HUES48 (cell line): ENCODE results near the gene RGS7.
"Not testable (repeated sequence)": the region's sequence is repeated elsewhere in the genome, so short reads cannot be mapped to it uniquely, and the experiment has no call there.

Experiments used
- H3K27ac ChIP-seq: one replicate; pipeline ENCODE4 v1.7.0; 2013; ENCODE audit warnings: low read depth, low read length, inconsistent platforms
- H3K27me3 ChIP-seq: 2 replicates; pipeline ENCODE4 v1.6.1; 2013; ENCODE audit warnings: mild to moderate bottlenecking, low read length; ENCODE audit not compliant: control insufficient read depth, insufficient read depth
- H3K36me3 ChIP-seq: 2 replicates; pipeline ENCODE4 v1.6.1; 2013; ENCODE audit warnings: low read length; ENCODE audit not compliant: control insufficient read depth, insufficient read depth
- H3K4me1 ChIP-seq: 2 replicates; pipeline ENCODE4 v1.6.1; 2013; ENCODE audit warnings: mild to moderate bottlenecking, low read length; ENCODE audit not compliant: control insufficient read depth, insufficient read depth
- H3K4me3 ChIP-seq: 2 replicates; pipeline ENCODE4 v1.5.1; 2013; ENCODE audit warnings: mild to moderate bottlenecking, low read depth, low read length
- H3K9ac ChIP-seq: 2 replicates; pipeline ENCODE4 v1.6.1; 2013; ENCODE audit warnings: mild to moderate bottlenecking, low read depth, low read length, moderate library complexity
- H3K9me3 ChIP-seq: 2 replicates; pipeline ENCODE4 v1.6.1; 2013; ENCODE audit warnings: low read length; ENCODE audit not compliant: control insufficient read depth, insufficient read depth

Gene RGS7

GRCh38 chr1:240768979-240769378 is 588.0 kb downstream of the RGS7 start:
- H3K4me3 ChIP-seq = no peak overlapping the region
- no peaks in the 10 kb centered on the region for H3K27me3 ChIP-seq
- H3K9me3 ChIP-seq = no peaks in the 10 kb centered on the region
- H3K36me3 ChIP-seq = no peaks in the 10 kb centered on the region
- no peak overlapping the region for H3K9ac ChIP-seq
- H3K4me1 ChIP-seq = peaks cover 7% of the 10 kb centered on the region; the same call in 1 of the 2 replicates
- no peak overlapping the region for H3K27ac ChIP-seq

- Histone ChIP-seq H3K27me3 (no peaks in the 10 kb centered on the region), H3K4me3 (no peak overlapping the region), H3K36me3 (no peaks in the 10 kb centered on the region)
These were observed 590.2 kb downstream of the RGS7 start for GRCh38 chr1:240766831-240767230.

GRCh38 chr1:240765732-240766363 is 591.2 kb downstream of the RGS7 start:
- H3K27ac ChIP-seq = no peak overlapping the region
- no peak overlapping the region for H3K4me3 ChIP-seq

More at GRCh38 chr1:240766831-240767230, 590.2 kb downstream of the RGS7 start:
- Histone ChIP-seq H3K4me1 (peaks cover 7% of the 10 kb centered on the region; the same call in 1 of the 2 replicates), H3K27ac (no peak overlapping the region), H3K9ac (no peak overlapping the region), H3K9me3 (no peaks in the 10 kb centered on the region)

GRCh38 chr1:240763771-240764170 is 593.2 kb downstream of the RGS7 start:
- H3K27ac ChIP-seq = no peak overlapping the region
- H3K9ac ChIP-seq = no peak overlapping the region
- no peaks in the 10 kb centered on the region for H3K9me3 ChIP-seq
- H3K4me3 ChIP-seq = no peak overlapping the region
- H3K4me1 ChIP-seq = peaks cover 5% of the 10 kb centered on the region; the same call in 1 of the 2 replicates
- no peaks in the 10 kb centered on the region for H3K27me3 ChIP-seq
- no peaks in the 10 kb centered on the region for H3K36me3 ChIP-seq

More at GRCh38 chr1:240765732-240766363, 591.2 kb downstream of the RGS7 start:
- no peak overlapping the region for H3K9ac ChIP-seq
- peaks cover 7% of the 10 kb centered on the region; the same call in 1 of the 2 replicates for H3K4me1 ChIP-seq
- H3K9me3 ChIP-seq = no peaks in the 10 kb centered on the region
- no peaks in the 10 kb centered on the region for H3K36me3 ChIP-seq
- H3K27me3 ChIP-seq = no peaks in the 10 kb centered on the region

GRCh38 chr1:240763095-240763494 is 593.9 kb downstream of the RGS7 start:
- not testable (repeated sequence) for H3K36me3 ChIP-seq, H3K27ac ChIP-seq, H3K27me3 ChIP-seq, H3K9ac ChIP-seq, H3K4me3 ChIP-seq, H3K9me3 ChIP-seq, H3K4me1 ChIP-seq

- not testable (repeated sequence) for H3K9ac ChIP-seq, H3K36me3 ChIP-seq, H3K4me1 ChIP-seq, H3K4me3 ChIP-seq, H3K27me3 ChIP-seq, H3K27ac ChIP-seq, H3K9me3 ChIP-seq
These were observed 594.5 kb downstream of the RGS7 start for GRCh38 chr1:240762471-240762987.

GRCh38 chr1:240758777-240759176 is 598.2 kb downstream of the RGS7 start:
- H3K9me3 ChIP-seq, H3K4me3 ChIP-seq, H3K9ac ChIP-seq, H3K27me3 ChIP-seq, H3K27ac ChIP-seq, H3K36me3 ChIP-seq: not testable (repeated sequence)
- peaks cover 15% of the 10 kb centered on the region for H3K4me1 ChIP-seq

GRCh38 chr1:240758296-240758695 is 598.7 kb downstream of the RGS7 start:
- Histone ChIP-seq H3K9me3 (no peaks in the 10 kb centered on the region), H3K36me3 (no peaks in the 10 kb centered on the region), H3K4me1 (peaks cover 15% of the 10 kb centered on the region), H3K27me3 (no peaks in the 10 kb centered on the region), H3K4me3 (no peak overlapping the region), H3K27ac (no peak overlapping the region), H3K9ac (no peak overlapping the region)

GRCh38 chr1:240747907-240748306 is 609.1 kb downstream of the RGS7 start:
- Histone ChIP-seq H3K27me3 (no peaks in the 10 kb centered on the region), H3K4me1 (peaks cover 8% of the 10 kb centered on the region), H3K4me3 (no peak overlapping the region), H3K9me3 (no peaks in the 10 kb centered on the region), H3K27ac (no peak overlapping the region), H3K9ac (no peak overlapping the region), H3K36me3 (no peaks in the 10 kb centered on the region)

GRCh38 chr1:240743705-240744104 is 613.3 kb downstream of the RGS7 start:
- no peak overlapping the region for H3K4me3 ChIP-seq
- no peak overlapping the region for H3K27ac ChIP-seq
- no peaks in the 10 kb centered on the region for H3K36me3 ChIP-seq
- no peaks in the 10 kb centered on the region for H3K9me3 ChIP-seq
- H3K9ac ChIP-seq = no peak overlapping the region
- no peaks in the 10 kb centered on the region for H3K27me3 ChIP-seq
- H3K4me1 ChIP-seq = peaks cover 8% of the 10 kb centered on the region

- Histone ChIP-seq H3K9me3 (no peaks in the 10 kb centered on the region), H3K4me1 (peaks cover 8% of the 10 kb centered on the region), H3K9ac (no peak overlapping the region), H3K27me3 (no peaks in the 10 kb centered on the region), H3K27ac (no peak overlapping the region), H3K4me3 (no peak overlapping the region), H3K36me3 (no peaks in the 10 kb centered on the region)
These were observed 617.3 kb downstream of the RGS7 start for GRCh38 chr1:240739754-240740153.
